GM12878 (cell line): ENCODE results near the gene FAM76A. TPM values are rescaled to one million over a fixed set of nuclear protein-coding genes. Genes with fewer than 3 reads are reported as not detected.

Experiments used
- ATAC-seq: fragments of 200-7000 bp; cut with Tn5 transposase; 3 replicates; pipeline ENCODE4 v1.9.1; 2020; ENCODE audit warnings: mild to moderate bottlenecking, moderate library complexity
- BruUV-seq: library from RNA; stranded (reverse); fragments of 400-500 nt; replicated peaks from 2 replicates; lab custom pipeline; 2021; lab: Mats Ljungman, UMichigan
- CTCF ChIA-PET: fragments of 300-600 bp; sonication (Branson Sonifier 250); formaldehyde crosslinking; extraction: SDS; loops from one replicate; lab custom pipeline; 2021; ENCODE audit warnings: inconsistent platforms; lab: Yijun Ruan, JAX
- POLR2A ChIA-PET: fragments of 350-600 bp; formaldehyde crosslinking; extraction: SDS; loops from one replicate; lab custom pipeline; 2021; ENCODE audit warnings: inconsistent platforms; lab: Charles Lee
- RAD21 ChIA-PET: fragments of 300-600 bp; sonication (Branson Sonifier 250); formaldehyde crosslinking; loops from one replicate; lab custom pipeline; 2023; ENCODE audit warnings: antibody characterized with exemption; ENCODE audit not compliant: unreplicated experiment; lab: Charles Lee
- SMC1A ChIA-PET: fragments of 300-600 bp; sonication (Branson Sonifier 250); formaldehyde crosslinking; loops from one replicate; lab custom pipeline; 2023; ENCODE audit not compliant: unreplicated experiment, uncharacterized antibody; lab: Charles Lee
- DNase-seq: peaks from one replicate; pipeline ENCODE4 v3.0.0-alpha.2; 2011; ENCODE audit warnings: low read depth, low spot score
- FAIRE-seq: peaks from 3 replicates; lab custom pipeline; 2011; peaks lifted over from hg19 to GRCh38; lab: Jason Lieb, UNC
- H2AFZ ChIP-seq: 2 replicates; pipeline ENCODE4 v1.6.0; 2011; ENCODE audit warnings: low read depth, low read length, control low read depth; ENCODE audit not compliant: control insufficient read depth
- H3K27ac ChIP-seq: 2 replicates; pipeline ENCODE4 v1.5.1; 2011; ENCODE audit warnings: control low read depth; ENCODE audit not compliant: control insufficient read depth, insufficient read depth
- H3K27me3 ChIP-seq, 2 experiments: replicated peaks in 1 of 2; 2 replicates each; pipeline versions ENCODE4 v1.6.0 to v1.6.1; 2011; ENCODE audit warnings: low read length in 1 of 2; ENCODE audit not compliant: control insufficient read depth in 2 of 2, insufficient read depth in 2 of 2
- H3K36me3 ChIP-seq, 2 experiments: 2 replicates each; pipeline ENCODE4 v1.5.1; 2011; ENCODE audit warnings: low read length in 1 of 2; ENCODE audit not compliant: control insufficient read depth in 2 of 2, insufficient read depth in 2 of 2
- H3K4me1 ChIP-seq: 2 replicates; pipeline ENCODE4 v1.6.1; 2011; ENCODE audit warnings: mild to moderate bottlenecking, low read length, moderate library complexity, mixed read lengths; ENCODE audit not compliant: control insufficient read depth, insufficient read depth
- H3K4me2 ChIP-seq: 2 replicates; pipeline ENCODE4 v1.6.0; 2011; ENCODE audit warnings: control low read depth; ENCODE audit not compliant: control insufficient read depth, insufficient read depth
- H3K4me3 ChIP-seq: fragments of 200-600 bp; sonication (generic); 2 replicates; pipeline ENCODE4 v1.5.1; 2016
- H3K79me2 ChIP-seq: 2 replicates; pipeline ENCODE4 v1.6.0; 2011; ENCODE audit warnings: low read length; ENCODE audit not compliant: control insufficient read depth, insufficient read depth
- H3K9ac ChIP-seq: 2 replicates; pipeline ENCODE4 v1.8.0; 2011; ENCODE audit warnings: low read length, control low read depth, mixed read lengths; ENCODE audit not compliant: control insufficient read depth, insufficient read depth
- H3K9me3 ChIP-seq: replicated peaks from 3 replicates; pipeline ENCODE4 v1.5.1; 2011; ENCODE audit warnings: mild to moderate bottlenecking, low read length; ENCODE audit not compliant: control insufficient read depth, insufficient read depth
- H4K20me1 ChIP-seq: 2 replicates; pipeline ENCODE4 v1.6.0; 2011; ENCODE audit not compliant: control insufficient read depth, insufficient read depth
- CHD4 ChIP-seq: fragments of 200-600 bp; sonication (generic); IDR thresholded peaks from 2 replicates; pipeline ENCODE4 v1.6.1; 2016; ENCODE audit warnings: mild to moderate bottlenecking
- IRF3 ChIP-seq: fragments of 450-650 bp; IDR thresholded peaks from 2 replicates; pipeline ENCODE4 v1.6.1; 2014; ENCODE audit warnings: mild to moderate bottlenecking
- MYC ChIP-seq: IDR thresholded peaks from 2 replicates; pipeline ENCODE4 v1.6.1; 2011; ENCODE audit warnings: mild to moderate bottlenecking, low read length, moderate library complexity, inconsistent platforms; ENCODE audit not compliant: insufficient read depth, insufficient replicate concordance, insufficient read length, severe bottlenecking
- RBBP5 ChIP-seq: fragments of 200-600 bp; sonication (generic); conservative IDR thresholded peaks from 2 replicates; pipeline ENCODE4 v1.6.1; 2016
- SMC3 ChIP-seq: IDR thresholded peaks from 2 replicates; pipeline ENCODE4 v1.6.1; 2011; ENCODE audit warnings: low read length, improper control_type of control experiment, borderline replicate concordance
- WGBS: methylation state at CpG from one replicate; pipeline ENCODE4 v1.1.6; 2016; ENCODE audit warnings: low lambda C conversion rate; ENCODE audit not compliant: insufficient replicate concordance, insufficient coverage; ENCODE audit errors: missing lambda C conversion rate; 5-methylcytosine and 5-hydroxymethylcytosine counted together
- in situ Hi-C: fragments of 300-500 bp; cut with MboI; formaldehyde crosslinking; loops from 9 replicates; pipeline ENCODE4 v1.14.3; 2018; ENCODE audit warnings: mixed read lengths
- intact Hi-C: fragments of 100-400 bp; cut with micrococcal nuclease; formaldehyde crosslinking; loops from one replicate; pipeline ENCODE4 v1.14.2; 2022; ENCODE audit not compliant: unreplicated experiment
- polyA plus RNA-seq, 11 experiments: library from polyadenylated mRNA; depleted of rRNA in 4 of 11; unstranded in 6 of 11; stranded (reverse) in 5 of 11; fragments of >200 nt; fragmentation: Nextera tagmentation in 4 of 11; fragmentation: Illumina TruSeq in 1 of 11; extraction: Ambion mirVana in 4 of 11; extraction: Trizol in 1 of 11; gene quantifications; 1 replicate in 1 of 11; 2 replicates in 10 of 11; pipeline versions ENCODE4 v1.2.1 to v1.2.3, GENCODE V29; 2011 to 2016; ENCODE audit warnings: inconsistent platforms in 2 of 11, missing spikeins in 2 of 11, low read depth in 1 of 11
- total RNA-seq, 4 experiments: library from RNA; depleted of rRNA in 3 of 4; stranded (reverse); fragments of >200 nt in 3 of 4; fragmentation: Illumina TruSeq in 1 of 4; extraction: Trizol in 1 of 4; gene quantifications; 2 replicates each; pipeline versions ENCODE4 v1.2.1 to v1.2.3, GENCODE V29; 2013 to 2021
- TF ChIP-seq, protein P1 (sequence below): fragments of 450-650 bp; IDR thresholded peaks from 2 replicates; pipeline ENCODE4 v1.6.1; 2017; ENCODE audit warnings: mild to moderate bottlenecking, moderate library complexity

FAM76A gene
- total and polyA plus RNA-seq, 10 of the 15 experiments (the other 5 are each of a cell fraction or from before 2014, with no cell fraction given) = 5.4 to 13.4 (median 7.6) TPM

GRCh38 chr1:27686223-27686990 is 39.4 kb upstream of the FAM76A start (continued):
- TF ChIP-seq, protein P1, sequence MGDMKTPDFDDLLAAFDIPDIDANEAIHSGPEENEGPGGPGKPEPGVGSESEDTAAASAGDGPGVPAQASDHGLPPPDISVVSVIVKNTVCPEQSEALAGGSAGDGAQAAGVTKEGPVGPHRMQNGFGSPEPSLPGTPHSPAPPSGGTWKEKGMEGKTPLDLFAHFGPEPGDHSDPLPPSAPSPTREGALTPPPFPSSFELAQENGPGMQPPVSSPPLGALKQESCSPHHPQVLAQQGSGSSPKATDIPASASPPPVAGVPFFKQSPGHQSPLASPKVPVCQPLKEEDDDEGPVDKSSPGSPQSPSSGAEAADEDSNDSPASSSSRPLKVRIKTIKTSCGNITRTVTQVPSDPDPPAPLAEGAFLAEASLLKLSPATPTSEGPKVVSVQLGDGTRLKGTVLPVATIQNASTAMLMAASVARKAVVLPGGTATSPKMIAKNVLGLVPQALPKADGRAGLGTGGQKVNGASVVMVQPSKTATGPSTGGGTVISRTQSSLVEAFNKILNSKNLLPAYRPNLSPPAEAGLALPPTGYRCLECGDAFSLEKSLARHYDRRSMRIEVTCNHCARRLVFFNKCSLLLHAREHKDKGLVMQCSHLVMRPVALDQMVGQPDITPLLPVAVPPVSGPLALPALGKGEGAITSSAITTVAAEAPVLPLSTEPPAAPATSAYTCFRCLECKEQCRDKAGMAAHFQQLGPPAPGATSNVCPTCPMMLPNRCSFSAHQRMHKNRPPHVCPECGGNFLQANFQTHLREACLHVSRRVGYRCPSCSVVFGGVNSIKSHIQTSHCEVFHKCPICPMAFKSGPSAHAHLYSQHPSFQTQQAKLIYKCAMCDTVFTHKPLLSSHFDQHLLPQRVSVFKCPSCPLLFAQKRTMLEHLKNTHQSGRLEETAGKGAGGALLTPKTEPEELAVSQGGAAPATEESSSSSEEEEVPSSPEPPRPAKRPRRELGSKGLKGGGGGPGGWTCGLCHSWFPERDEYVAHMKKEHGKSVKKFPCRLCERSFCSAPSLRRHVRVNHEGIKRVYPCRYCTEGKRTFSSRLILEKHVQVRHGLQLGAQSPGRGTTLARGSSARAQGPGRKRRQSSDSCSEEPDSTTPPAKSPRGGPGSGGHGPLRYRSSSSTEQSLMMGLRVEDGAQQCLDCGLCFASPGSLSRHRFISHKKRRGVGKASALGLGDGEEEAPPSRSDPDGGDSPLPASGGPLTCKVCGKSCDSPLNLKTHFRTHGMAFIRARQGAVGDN = no peak
- no peak for TF ChIP-seq RBBP5

GRCh38 chr1:27687906-27688305 is 37.9 kb upstream of the FAM76A start:
- no peak for FAIRE-seq
- Histone ChIP-seq H3K27me3 (no peaks in the 10 kb centered on the region), H3K9me3 (no peaks in the 10 kb centered on the region; the same call in 1 of the 3 replicates), H4K20me1 (no peaks in the 10 kb centered on the region), H2AFZ (no peak overlapping the region), H3K4me2 (no peak overlapping the region), H3K27ac (no peak overlapping the region), H3K4me3 (no peak overlapping the region), H3K36me3 (no peaks in the 10 kb centered on the region), H3K9ac (no peak overlapping the region), H3K4me1 (peaks cover 10% of the 10 kb centered on the region), H3K79me2 (no peaks in the 10 kb centered on the region)
- CTCF ChIA-PET = interaction anchor here (0.6 to 2.5 kb wide), 3 partner anchors 16 to 52 kb away, joined by 3 to 14 read pairs (median 7); partner anchors contain the start of gene IFI6
- intact Hi-C loops (no loop called here), in situ Hi-C loops (no loop called here)
- DNase-seq = no peak
- no peak for TF ChIP-seq MYC
- no peak for TF ChIP-seq IRF3
- TF ChIP-seq SMC3 = no peak
- TF ChIP-seq CHD4 = no peak
- POLR2A ChIA-PET = interaction anchor here (1.2 kb wide), 1 partner anchor 14 kb away, joined by 3 read pairs; no protein-coding TSS in a partner anchor
- ATAC-seq = no peak
- no TSS peak for BruUV-seq
- WGBS = 99% methylated on average over 5 of the region's 5 CpGs
- RAD21 ChIA-PET = interaction anchor here (2.3 kb wide), 1 partner anchor 18 kb away, joined by 11 read pairs; no protein-coding TSS in a partner anchor
- SMC1A ChIA-PET = interaction anchor here (0.6 to 3.2 kb wide), 3 partner anchors 9 to 157 kb away, joined by 3 to 11 read pairs (median 11); no protein-coding TSS in a partner anchor
